Measurements from ENCODE around the gene PDHX. TPM values are rescaled to one million over a fixed set of nuclear protein-coding genes. Genes with fewer than 3 reads are reported as not detected.

PDHX gene
- polyA plus RNA-seq, 1 donor (not counting 4 experiments of a cell fraction or from before 2014, with no cell fraction given): 28.5 TPM

- peaks cover 17% of the 10 kb centered on the region for H3K4me1 ChIP-seq (ENCODE audit: control insufficient read depth, extremely low read depth, insufficient read depth, low read length)
- no peaks in the 10 kb centered on the region for H3K9me3 ChIP-seq (ENCODE audit: control insufficient read depth, low read depth, low read length)
- no peak for FAIRE-seq
- no peak for DNase-seq (ENCODE audit: low read depth, low spot score)
- H3K4me2 ChIP-seq (ENCODE audit: control insufficient read depth, extremely low read depth, insufficient read depth, low read depth, low read length): peak overlapping the region; percentile 94
- H3K27me3 ChIP-seq (ENCODE audit: control insufficient read depth, extremely low read depth, insufficient read depth, low read length): no peaks in the 10 kb centered on the region
- peak overlapping the region; percentile 79 for H3K27ac ChIP-seq (ENCODE audit: control insufficient read depth, insufficient read depth, low read length)
- H4K20me1 ChIP-seq (ENCODE audit: control insufficient read depth, extremely low read depth, insufficient read depth, low read length): no peaks in the 10 kb centered on the region
- TF ChIP-seq CTCF (optimal IDR thresholded peaks at IDR 0.05 in 1 of 3, IDR thresholded peaks at IDR 0.05 in 1 of 3, conservative IDR thresholded peaks at IDR 0.05 in 1 of 3; ENCODE audit: extremely low read depth in 1 of 3, insufficient read depth in 2 of 3, low read length in 3 of 3) (no peak), EZH2 (IDR thresholded peaks at IDR 0.05; ENCODE audit: low read length) (no peak)
- no peaks in the 10 kb centered on the region for H3K9me1 ChIP-seq (ENCODE audit: control insufficient read depth, extremely low read depth, insufficient read depth, low read length)
- dilution Hi-C loops (cut with MboI; ENCODE audit: extremely low pct_ligation_motif_present, low sequenced_read_pairs): no loop called here
- peak overlapping the region; percentile 89 for H2AFZ ChIP-seq (ENCODE audit: control insufficient read depth, low read length)
- no peaks in the 10 kb centered on the region for H3K36me3 ChIP-seq (ENCODE audit: control insufficient read depth in 2 of 2, extremely low read depth in 1 of 2, insufficient read depth in 2 of 2, low read length in 2 of 2)
- H3K4me3 ChIP-seq (ENCODE audit: control insufficient read depth in 2 of 3, extremely low read depth in 1 of 3, insufficient read depth in 2 of 3, low read depth in 1 of 3, low read length in 3 of 3): peak overlapping the region; percentile 61 to 87 (median 84)
- peaks cover 43% of the 10 kb centered on the region for H3K79me2 ChIP-seq (ENCODE audit: control insufficient read depth, insufficient read depth, low read length)
- peak overlapping the region; percentile 98 for H3K9ac ChIP-seq (ENCODE audit: control insufficient read depth, extremely low read depth, insufficient read depth, low read length)
These were observed 1.0 kb upstream of the PDHX start for GRCh38 chr11:34915136-34916014.

GRCh38 chr11:34916843-34917770, 689 bp downstream of the PDHX start:
- peaks cover 17% of the 10 kb centered on the region for H3K4me1 ChIP-seq (ENCODE audit: control insufficient read depth, extremely low read depth, insufficient read depth, low read length)
- H2AFZ ChIP-seq (ENCODE audit: control insufficient read depth, low read length): peak overlapping the region; percentile 91
- H3K27me3 ChIP-seq (ENCODE audit: control insufficient read depth, extremely low read depth, insufficient read depth, low read length): no peaks in the 10 kb centered on the region
- H4K20me1 ChIP-seq (ENCODE audit: control insufficient read depth, extremely low read depth, insufficient read depth, low read length): no peaks in the 10 kb centered on the region
- H3K79me2 ChIP-seq (ENCODE audit: control insufficient read depth, insufficient read depth, low read length): peaks cover 58% of the 10 kb centered on the region
- H3K9me3 ChIP-seq (ENCODE audit: control insufficient read depth, low read depth, low read length): no peaks in the 10 kb centered on the region
- H3K9ac ChIP-seq (ENCODE audit: control insufficient read depth, extremely low read depth, insufficient read depth, low read length): peak overlapping the region; percentile 98
- DNase-seq (ENCODE audit: low read depth, low spot score): no peak
- TF ChIP-seq EZH2 (IDR thresholded peaks at IDR 0.05; ENCODE audit: low read length): no peak
- no peak for TF ChIP-seq CTCF (optimal IDR thresholded peaks at IDR 0.05 in 1 of 3, IDR thresholded peaks at IDR 0.05 in 1 of 3, conservative IDR thresholded peaks at IDR 0.05 in 1 of 3; ENCODE audit: extremely low read depth in 1 of 3, insufficient read depth in 2 of 3, low read length in 3 of 3)
- H3K4me3 ChIP-seq (ENCODE audit: control insufficient read depth in 2 of 3, extremely low read depth in 1 of 3, insufficient read depth in 2 of 3, low read depth in 1 of 3, low read length in 3 of 3): peak overlapping the region; percentile 69 to 84 (median 82)
- dilution Hi-C loops (cut with MboI; ENCODE audit: extremely low pct_ligation_motif_present, low sequenced_read_pairs): no loop called here
- H3K36me3 ChIP-seq (ENCODE audit: control insufficient read depth in 2 of 2, extremely low read depth in 1 of 2, insufficient read depth in 2 of 2, low read length in 2 of 2): no peaks in the 10 kb centered on the region
- no peak for FAIRE-seq
- no peaks in the 10 kb centered on the region for H3K9me1 ChIP-seq (ENCODE audit: control insufficient read depth, extremely low read depth, insufficient read depth, low read length)
- H3K4me2 ChIP-seq (ENCODE audit: control insufficient read depth, extremely low read depth, insufficient read depth, low read depth, low read length): peak overlapping the region; percentile 98
- H3K27ac ChIP-seq (ENCODE audit: control insufficient read depth, insufficient read depth, low read length): peak overlapping the region; percentile 85

Data from keratinocyte (primary cell).